ENCODE measurements around the gene CSF3.

CSF3 gene

GRCh38 chr17:40060887-40061608 is 45.8 kb downstream of the CSF3 start:
- DNase-seq (ENCODE audit: low read depth in 2 of 2, low spot score in 1 of 2) = no peak

- no peak for DNase-seq (ENCODE audit: low read depth in 2 of 2, low spot score in 1 of 2)
Measured at GRCh38 chr17:40061609-40062038, 46.4 kb downstream of the CSF3 start.

- DNase-seq (ENCODE audit: low read depth in 2 of 2, low spot score in 1 of 2) = peak in 1 of 2 donors; percentile 40
Measured at GRCh38 chr17:40062329-40063186, 47.3 kb downstream of the CSF3 start, which contains the start of gene THRA. Gene THRA, plus strand, starts transcription at chr17:40062965. Its CDS starts 11,524 bp downstream, at chr17:40074489.

GRCh38 chr17:40063187-40063771 is 48.0 kb downstream of the CSF3 start:
- no peak for DNase-seq (ENCODE audit: low read depth in 2 of 2, low spot score in 1 of 2)

GRCh38 chr17:40063901-40064531 is 48.8 kb downstream of the CSF3 start:
- no peak for DNase-seq (ENCODE audit: low read depth in 2 of 2, low spot score in 1 of 2)

GRCh38 chr17:40064971-40065768 is 49.9 kb downstream of the CSF3 start:
- no peak for DNase-seq (ENCODE audit: low read depth in 2 of 2, low spot score in 1 of 2)

- DNase-seq (ENCODE audit: low read depth in 2 of 2, low spot score in 1 of 2) = no peak
Measured at GRCh38 chr17:40065769-40066510, 50.7 kb downstream of the CSF3 start.

All from stimulated activated CD8-positive, alpha-beta memory T cell treated with anti-CD3 and anti-CD28 coated beads, Interleukin-4, amount 100 ng/mL, for 4 hours (primary cell).